ENCODE results near the gene RBMS1. TPM values are rescaled to one million over a fixed set of nuclear protein-coding genes. Genes with fewer than 3 reads are reported as not detected.

RBMS1 gene
- total RNA-seq, 4 donors from 2014 or later, result 133 to 180 (median 139) TPM

- peak; percentile 22 for ATAC-seq (ENCODE audit: low FRiP score)
- TF ChIP-seq, protein P1, sequence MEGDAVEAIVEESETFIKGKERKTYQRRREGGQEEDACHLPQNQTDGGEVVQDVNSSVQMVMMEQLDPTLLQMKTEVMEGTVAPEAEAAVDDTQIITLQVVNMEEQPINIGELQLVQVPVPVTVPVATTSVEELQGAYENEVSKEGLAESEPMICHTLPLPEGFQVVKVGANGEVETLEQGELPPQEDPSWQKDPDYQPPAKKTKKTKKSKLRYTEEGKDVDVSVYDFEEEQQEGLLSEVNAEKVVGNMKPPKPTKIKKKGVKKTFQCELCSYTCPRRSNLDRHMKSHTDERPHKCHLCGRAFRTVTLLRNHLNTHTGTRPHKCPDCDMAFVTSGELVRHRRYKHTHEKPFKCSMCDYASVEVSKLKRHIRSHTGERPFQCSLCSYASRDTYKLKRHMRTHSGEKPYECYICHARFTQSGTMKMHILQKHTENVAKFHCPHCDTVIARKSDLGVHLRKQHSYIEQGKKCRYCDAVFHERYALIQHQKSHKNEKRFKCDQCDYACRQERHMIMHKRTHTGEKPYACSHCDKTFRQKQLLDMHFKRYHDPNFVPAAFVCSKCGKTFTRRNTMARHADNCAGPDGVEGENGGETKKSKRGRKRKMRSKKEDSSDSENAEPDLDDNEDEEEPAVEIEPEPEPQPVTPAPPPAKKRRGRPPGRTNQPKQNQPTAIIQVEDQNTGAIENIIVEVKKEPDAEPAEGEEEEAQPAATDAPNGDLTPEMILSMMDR (IDR thresholded peaks at IDR 0.05), result no peak
- DNase-seq (ENCODE audit: low spot score), result no peak
Observed at GRCh38 chr2:160415991-160416390, 77.6 kb downstream of the RBMS1 start.

DNA sequence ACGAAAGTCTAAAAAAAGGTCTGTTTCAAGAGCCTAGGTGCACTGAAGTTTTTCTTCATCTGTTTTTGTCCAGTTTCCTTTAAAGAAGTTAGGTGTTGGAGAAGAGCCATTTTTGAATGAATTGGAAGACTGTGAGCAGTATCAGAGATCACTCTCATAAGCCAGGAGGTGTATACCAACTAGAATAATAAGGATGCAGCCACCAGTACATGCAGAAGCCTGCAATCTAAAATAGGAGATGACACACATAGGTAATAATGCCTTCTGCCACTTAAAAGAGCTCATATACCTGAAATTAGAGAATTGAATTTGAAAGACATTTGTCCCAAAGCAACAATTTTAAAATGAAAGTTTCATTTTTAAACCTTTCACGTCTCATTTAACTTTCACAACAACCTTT, 81.7 kb downstream of the RBMS1 start:
- no peak for ATAC-seq (ENCODE audit: low FRiP score)
- no peak for DNase-seq (ENCODE audit: low spot score)
- TF ChIP-seq, protein P1 (IDR thresholded peaks at IDR 0.05), result no peak

DNA sequence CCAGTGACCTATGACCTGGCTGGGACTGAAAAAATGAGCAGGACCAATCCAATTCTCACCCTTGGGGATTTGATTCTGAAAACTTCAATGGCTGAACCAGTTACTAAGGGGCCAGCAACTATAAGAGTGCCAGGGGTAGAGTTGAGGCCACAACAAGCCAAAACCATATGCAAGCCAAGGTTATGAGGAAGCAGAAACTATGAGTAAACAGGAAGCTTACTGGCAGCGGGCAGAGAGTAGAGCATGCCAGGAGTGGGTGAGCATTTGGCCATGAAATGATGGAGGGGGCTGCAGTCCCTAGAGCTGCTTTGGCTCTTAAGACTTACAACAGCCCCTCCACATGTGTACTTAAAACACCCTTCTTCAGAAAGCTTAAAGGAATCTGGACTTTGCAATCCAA, 82.4 kb downstream of the RBMS1 start:
- TF ChIP-seq, protein P1 (IDR thresholded peaks at IDR 0.05), result no peak
- no peak for DNase-seq (ENCODE audit: low spot score)
- peak; percentile 48 for ATAC-seq (ENCODE audit: low FRiP score)

- ATAC-seq (ENCODE audit: low FRiP score), result no peak
- no peak for DNase-seq (ENCODE audit: low spot score)
- TF ChIP-seq, protein P1 (IDR thresholded peaks at IDR 0.05), result no peak
Observed at GRCh38 chr2:160409480-160409879, 84.1 kb downstream of the RBMS1 start.

DNA sequence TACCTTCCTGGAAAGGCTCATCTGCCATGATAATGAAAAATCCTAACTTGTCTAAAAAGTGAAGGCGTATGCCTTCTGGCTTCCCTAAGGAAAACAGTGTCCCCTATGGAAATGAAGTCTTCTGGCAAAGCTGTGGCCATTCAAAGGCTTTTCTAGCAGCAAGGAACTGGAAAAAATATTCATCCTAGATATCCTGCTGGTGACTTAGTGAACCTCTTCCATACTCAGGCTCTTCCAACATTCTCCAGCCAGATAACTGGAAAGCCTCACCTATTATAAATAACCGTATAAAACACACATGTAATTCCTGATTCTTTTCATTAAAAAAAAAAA, 84.7 kb downstream of the RBMS1 start:
- DNase-seq (ENCODE audit: low spot score), result no peak
- ATAC-seq (ENCODE audit: low FRiP score), result no peak
- TF ChIP-seq, protein P1 (IDR thresholded peaks at IDR 0.05), result no peak

DNA sequence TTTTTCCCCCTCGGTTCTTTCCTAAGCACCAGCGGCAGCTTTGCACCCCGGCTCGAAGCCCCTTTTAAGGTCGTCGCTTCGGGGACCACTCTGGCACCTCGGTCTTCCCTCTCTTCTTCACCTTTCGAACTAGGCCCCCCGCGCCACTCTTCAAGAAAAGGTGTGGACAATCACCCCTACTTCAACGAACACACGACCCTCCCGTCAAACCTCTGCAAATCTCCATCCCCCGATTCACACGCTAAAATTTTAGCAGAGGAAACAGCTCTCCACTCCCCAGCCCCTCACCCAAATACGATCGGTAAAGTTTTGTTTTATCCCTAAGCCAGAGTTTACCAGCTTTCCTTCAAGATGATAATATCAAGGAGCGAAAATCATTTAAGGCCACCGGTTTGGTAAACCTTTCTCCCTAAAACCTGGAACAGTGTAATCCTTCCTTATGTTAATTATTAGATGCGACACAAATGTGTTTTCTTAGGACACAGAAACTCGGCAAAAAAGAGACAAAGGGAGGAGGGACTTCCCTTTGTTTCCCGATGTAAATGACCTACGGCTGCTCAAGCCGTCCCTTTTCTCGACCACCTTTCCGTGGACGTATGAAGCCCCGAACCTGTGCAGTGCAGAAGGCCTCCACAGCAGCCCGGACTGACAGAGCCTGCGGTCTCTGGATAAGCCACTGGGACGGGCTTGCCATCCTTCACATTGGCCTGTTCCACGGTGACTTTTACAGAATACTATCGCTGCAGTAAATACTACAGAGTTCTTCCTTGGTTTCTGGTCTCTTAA, 85.2 kb downstream of the RBMS1 start:
- DNase-seq (ENCODE audit: low spot score) (no peak), ATAC-seq (ENCODE audit: low FRiP score) (no peak)
- TF ChIP-seq, protein P1 (IDR thresholded peaks at IDR 0.05), result no peak

Data from omental fat pad (tissue), 4 donors.